Measurements from ENCODE around the gene USP13.

Gene USP13

DNA sequence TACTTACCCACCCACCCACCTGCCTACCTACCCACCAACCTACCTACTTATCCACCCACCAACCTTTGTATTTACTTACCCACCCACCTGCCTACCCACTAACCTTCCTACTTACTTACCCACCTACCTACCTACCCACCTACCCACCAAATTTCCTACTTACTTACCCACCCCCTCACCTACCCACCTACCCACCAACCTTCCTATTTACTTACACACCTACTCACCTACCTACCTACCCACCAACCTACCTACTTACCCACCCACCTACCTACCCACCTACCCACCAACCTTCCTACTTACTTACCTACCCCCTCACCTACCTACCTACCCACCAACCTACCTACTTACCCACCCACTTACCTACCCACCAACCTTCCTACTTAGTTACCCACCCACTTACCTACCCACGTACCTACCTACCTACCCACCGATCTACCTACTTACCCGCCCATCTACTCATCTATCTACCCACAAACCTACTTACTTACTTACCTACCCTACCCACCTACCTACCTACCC, 179.6 kb downstream of the USP13 start:
- DNase-seq (ENCODE audit: low read depth) = no peak
- TF ChIP-seq CTCF (IDR thresholded peaks at IDR 0.05; ENCODE audit: control insufficient read depth, extremely low read depth, insufficient read depth) = no peak
- H3K4me3 ChIP-seq (ENCODE audit: low read depth, low read length) = no peak overlapping the region

DNA sequence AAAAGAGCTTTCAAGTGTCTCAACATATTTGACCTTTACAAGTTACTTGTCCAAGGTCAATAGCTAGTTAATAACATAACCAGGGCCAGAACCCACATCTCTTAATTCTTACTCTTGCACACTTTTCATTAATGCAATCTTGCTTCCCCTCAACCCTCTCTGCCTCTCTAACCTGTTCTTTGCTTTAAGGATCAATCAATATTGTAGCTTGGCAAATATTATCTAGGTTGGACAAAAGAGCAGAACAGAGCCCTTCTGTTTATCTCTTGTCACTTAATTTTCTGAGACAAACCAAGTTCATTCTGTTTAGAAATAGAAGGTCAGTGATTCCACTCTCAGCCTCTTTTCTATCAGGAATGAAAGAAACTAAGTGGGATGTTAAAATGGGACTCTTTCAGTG, 180.5 kb downstream of the USP13 start:
- no peak for TF ChIP-seq CTCF (IDR thresholded peaks at IDR 0.05; ENCODE audit: control insufficient read depth, extremely low read depth, insufficient read depth)
- no peak for DNase-seq (ENCODE audit: low read depth)
- no peak overlapping the region for H3K4me3 ChIP-seq (ENCODE audit: low read depth, low read length)

GRCh38 chr3:179837374-179837773, 184.5 kb downstream of the USP13 start:
- TF ChIP-seq CTCF (IDR thresholded peaks at IDR 0.05; ENCODE audit: control insufficient read depth, extremely low read depth, insufficient read depth) = no peak
- H3K4me3 ChIP-seq (ENCODE audit: low read depth, low read length) = no peak overlapping the region
- no peak for DNase-seq (ENCODE audit: low read depth)
